ENCODE results near the gene GLI3.

Gene GLI3

GRCh38 chr7:41965951-41966505, 271.0 kb downstream of the GLI3 start:
- no peaks in the 10 kb centered on the region for H3F3A ChIP-seq (ENCODE audit: insufficient read depth, low read length)
- no peak overlapping the region for H3K4me3 ChIP-seq (ENCODE audit: low read length)
- no peak overlapping the region for H3K27ac ChIP-seq (ENCODE audit: low read length)
- H3K36me3 ChIP-seq (replicated peaks; ENCODE audit: insufficient read depth, low read length) = no peaks in the 10 kb centered on the region
- H2AFZ ChIP-seq (ENCODE audit: low read length) = no peak overlapping the region
- no peaks in the 10 kb centered on the region for H4K20me1 ChIP-seq (ENCODE audit: insufficient read depth, low read length)
- no peaks in the 10 kb centered on the region for H3K9me2 ChIP-seq (replicated peaks; ENCODE audit: insufficient read depth, low read length)
- H3K4me2 ChIP-seq (ENCODE audit: low read depth, low read length) = no peak overlapping the region
- H3K79me2 ChIP-seq (ENCODE audit: low read length) = no peaks in the 10 kb centered on the region
- TF ChIP-seq EZH2 (optimal IDR thresholded peaks at IDR 0.05; ENCODE audit: low read depth, low read length) = no peak
- no peak for TF ChIP-seq EZH2phosphoT487 (IDR thresholded peaks at IDR 0.05; ENCODE audit: low read length)
- no peak for TF ChIP-seq CTCF (IDR thresholded peaks at IDR 0.05; ENCODE audit: low read length)
- no peak for DNase-seq
- H3K27me3 ChIP-seq (replicated peaks; ENCODE audit: insufficient read depth, low read length) = no peaks in the 10 kb centered on the region
- no peaks in the 10 kb centered on the region for H3K9me3 ChIP-seq (replicated peaks; ENCODE audit: insufficient read depth, low read length)
- no peak overlapping the region for H3K9ac ChIP-seq (ENCODE audit: low read length)
- H3K4me1 ChIP-seq (ENCODE audit: low read length) = 0 out of 2 replicates have a peak, but pooled peaks cover 6% of the 10 kb centered on the region

GRCh38 chr7:41964849-41965745, 271.9 kb downstream of the GLI3 start:
- no peaks in the 10 kb centered on the region for H3K9me3 ChIP-seq (replicated peaks; ENCODE audit: insufficient read depth, low read length)
- TF ChIP-seq CTCF (IDR thresholded peaks at IDR 0.05; ENCODE audit: low read length) (no peak), EZH2 (optimal IDR thresholded peaks at IDR 0.05; ENCODE audit: low read depth, low read length) (no peak), EZH2phosphoT487 (IDR thresholded peaks at IDR 0.05; ENCODE audit: low read length) (no peak)
- H3K27me3 ChIP-seq (replicated peaks; ENCODE audit: insufficient read depth, low read length) = no peaks in the 10 kb centered on the region
- no peaks in the 10 kb centered on the region for H3K9me2 ChIP-seq (replicated peaks; ENCODE audit: insufficient read depth, low read length)
- H2AFZ ChIP-seq (ENCODE audit: low read length) = no peak overlapping the region
- no peaks in the 10 kb centered on the region for H3F3A ChIP-seq (ENCODE audit: insufficient read depth, low read length)
- H3K79me2 ChIP-seq (ENCODE audit: low read length) = no peaks in the 10 kb centered on the region
- no peak overlapping the region for H3K4me2 ChIP-seq (ENCODE audit: low read depth, low read length)
- no peak overlapping the region for H3K27ac ChIP-seq (ENCODE audit: low read length)
- H3K4me1 ChIP-seq (ENCODE audit: low read length) = 0 out of 2 replicates have a peak, but pooled peaks cover 6% of the 10 kb centered on the region
- no peak for DNase-seq
- H3K9ac ChIP-seq (ENCODE audit: low read length) = no peak overlapping the region
- H3K36me3 ChIP-seq (replicated peaks; ENCODE audit: insufficient read depth, low read length) = no peaks in the 10 kb centered on the region
- H4K20me1 ChIP-seq (ENCODE audit: insufficient read depth, low read length) = no peaks in the 10 kb centered on the region
- no peak overlapping the region for H3K4me3 ChIP-seq (ENCODE audit: low read length)

- DNase-seq = no peak
- Histone ChIP-seq H3F3A (ENCODE audit: insufficient read depth, low read length) (no peaks in the 10 kb centered on the region), H3K4me2 (ENCODE audit: low read depth, low read length) (no peak overlapping the region)
Observed at GRCh38 chr7:41964183-41964753, 272.7 kb downstream of the GLI3 start.

More at GRCh38 chr7:41964183-41964753, 272.7 kb downstream of the GLI3 start:
- Histone ChIP-seq H3K4me1 (ENCODE audit: low read length) (no peaks in the 10 kb centered on the region), H2AFZ (ENCODE audit: low read length) (no peak overlapping the region), H3K9me2 (replicated peaks; ENCODE audit: insufficient read depth, low read length) (no peaks in the 10 kb centered on the region), H3K27me3 (replicated peaks; ENCODE audit: insufficient read depth, low read length) (no peaks in the 10 kb centered on the region), H3K9me3 (replicated peaks; ENCODE audit: insufficient read depth, low read length) (no peaks in the 10 kb centered on the region), H3K79me2 (ENCODE audit: low read length) (no peaks in the 10 kb centered on the region), H4K20me1 (ENCODE audit: insufficient read depth, low read length) (no peaks in the 10 kb centered on the region), H3K27ac (ENCODE audit: low read length) (no peak overlapping the region), H3K4me3 (ENCODE audit: low read length) (no peak overlapping the region), H3K9ac (ENCODE audit: low read length) (no peak overlapping the region), H3K36me3 (replicated peaks; ENCODE audit: insufficient read depth, low read length) (no peaks in the 10 kb centered on the region)
- no peak for TF ChIP-seq CTCF (IDR thresholded peaks at IDR 0.05; ENCODE audit: low read length)
- no peak for TF ChIP-seq EZH2 (optimal IDR thresholded peaks at IDR 0.05; ENCODE audit: low read depth, low read length)
- TF ChIP-seq EZH2phosphoT487 (IDR thresholded peaks at IDR 0.05; ENCODE audit: low read length) = no peak
